K562 treated with DMSO at 1 percent for 48 hours (cell line): ENCODE data around the gene EVA1B. TPM values are rescaled to one million over a fixed set of nuclear protein-coding genes. Genes with fewer than 3 reads are reported as not detected.

Experiments used
- total RNA-seq: library from RNA; unstranded; fragments of 300-600 nt; gene quantifications from 2 replicates; pipeline ENCODE4 v1.2.3, GENCODE V29; 2022; ENCODE audit warnings: low replicate concordance; ENCODE audit errors: extremely low read depth

The EVA1B gene
- not detected in 2 replicates for total RNA-seq

DNA sequence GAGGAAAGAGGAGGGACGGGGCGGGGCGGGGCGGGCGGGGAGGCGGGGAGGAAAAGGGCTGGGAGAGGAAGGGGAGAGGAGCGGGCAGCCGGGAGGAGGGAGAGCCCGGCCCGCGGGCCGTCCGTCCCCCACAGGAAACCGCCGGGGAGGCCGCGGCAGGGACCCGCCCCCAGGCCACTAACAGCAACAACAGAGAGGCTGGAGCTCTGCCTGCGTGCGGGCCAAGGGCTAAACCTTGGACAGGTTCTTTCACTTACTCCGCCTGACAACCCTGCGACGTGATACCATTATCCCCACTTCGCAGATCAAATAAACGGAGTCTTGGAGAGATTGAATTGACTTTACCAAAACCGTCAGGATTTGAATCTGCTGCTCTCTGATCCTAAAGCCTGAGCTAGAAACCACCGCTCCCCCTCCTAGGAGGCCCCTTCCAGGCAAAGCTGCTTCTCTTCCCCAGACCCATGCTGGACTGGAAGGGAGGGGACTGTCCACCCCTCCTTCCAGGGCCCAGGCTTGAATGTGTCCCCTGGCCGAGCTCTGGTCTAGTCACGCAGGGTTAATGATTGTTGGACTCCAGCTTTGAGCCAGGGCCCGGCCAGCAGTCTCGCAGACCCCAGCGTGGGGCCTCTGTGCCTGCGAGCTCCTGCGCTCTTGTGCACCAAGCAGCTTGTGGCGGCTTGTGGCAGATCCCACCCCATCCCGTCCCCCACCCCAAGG is at the start of gene EVA1B:
TSS of gene EVA1B (minus strand) at position 10 of the 717 bp plus-strand sequence. CDS start 608 bp downstream, outside the sequence.

GRCh38 chr1:36306210-36306901 is 17.1 kb downstream of the EVA1B start, which contains the start of gene SH3D21:
Gene SH3D21 (plus strand): TSS chr1:36306368. CDS start chr1:36306421, 53 bp downstream.

Other genes with a start within 250 kb of the EVA1B start
- not detected in 2 replicates for gene TEKT2, start 239.6 kb downstream of the EVA1B start, total RNA-seq
- not detected in 2 replicates for gene ADPRS, start 234.8 kb downstream of the EVA1B start, total RNA-seq
- not detected in 2 replicates for gene COL8A2, start 198.4 kb downstream of the EVA1B start, total RNA-seq
- gene TRAPPC3, start 174.2 kb downstream of the EVA1B start, total RNA-seq: 362 TPM in 1 of 2 replicates, not detected in the other
- gene MAP7D1, start 167.5 kb downstream of the EVA1B start, total RNA-seq: not detected in 2 replicates
- not detected in 2 replicates for gene THRAP3, start 99.2 kb downstream of the EVA1B start, total RNA-seq
- not detected in 2 replicates for gene SH3D21, start 17.3 kb downstream of the EVA1B start, total RNA-seq
- gene STK40, start 62.3 kb upstream of the EVA1B start, total RNA-seq: 684 TPM in 1 of 2 replicates, not detected in the other
- gene LSM10, start 74.3 kb upstream of the EVA1B start, total RNA-seq: not detected in 2 replicates
- not detected in 2 replicates for gene OSCP1, start 126.8 kb upstream of the EVA1B start, total RNA-seq
- not detected in 2 replicates for gene MRPS15, start 140.7 kb upstream of the EVA1B start, total RNA-seq
- gene CSF3R, start 159.3 kb upstream of the EVA1B start, total RNA-seq: not detected in 2 replicates